GM21526 (cell line): ENCODE results near the gene S100A14.

Experiments
- ATAC-seq: cut with Tn5 transposase; IDR thresholded peaks from one replicate; pipeline ENCODE4 v1.9.1; 2021; ENCODE audit warnings: moderate library complexity; ENCODE audit not compliant: unreplicated experiment, low FRiP score

Gene S100A14

GRCh38 chr1:153566414-153567371 is 49.4 kb downstream of the S100A14 start:
- no peak for ATAC-seq

GRCh38 chr1:153565529-153566374 is 50.4 kb downstream of the S100A14 start, which contains the start of gene S100A2:
S100A2 (minus strand) TSS chr1:153565844; CDS start chr1:153563877, 1,967 bp downstream.
- no peak for ATAC-seq
